Heart left ventricle (tissue), 16 donors: Measurements from ENCODE around the gene PTPRD. TPM values are rescaled to one million over a fixed set of nuclear protein-coding genes. Genes with fewer than 3 reads are reported as not detected.

Source experiments
- ATAC-seq, 4 donors: fragments of 200-7000 bp; cut with Tn5 transposase; one replicate each; pipeline ENCODE4 v1.9.1; 2020 to 2022; ENCODE audit warnings: moderate library complexity in 4 of 4, mild to moderate bottlenecking in 3 of 4, moderate number of reproducible peaks in 1 of 4
- DNase-seq, 5 donors: peaks; one replicate each; pipeline ENCODE4 v3.0.0-alpha.2; 2020
- H3K27ac ChIP-seq, 12 donors: fragments of 200-600 bp; sonication (generic) in 4 of 12; one replicate each; pipeline versions ENCODE4 v1.5.0 to v1.8.0; 2016 to 2022; ENCODE audit warnings: mild to moderate bottlenecking in 2 of 12
- H3K27me3 ChIP-seq, 9 donors: fragments of 200-600 bp; sonication (generic) in 2 of 9; one replicate each; pipeline versions ENCODE4 v1.5.1 to v1.8.0; 2016 to 2022; ENCODE audit warnings: mild to moderate bottlenecking in 3 of 9
- H3K36me3 ChIP-seq, 9 donors: fragments of 200-600 bp; sonication (generic) in 2 of 9; one replicate each; pipeline versions ENCODE4 v1.5.0 to v1.8.0; 2018 to 2022; ENCODE audit warnings: mild to moderate bottlenecking in 2 of 9
- H3K4me1 ChIP-seq, 12 donors: fragments of 200-600 bp; sonication (generic) in 4 of 12; one replicate each; pipeline versions ENCODE4 v1.5.0 to v1.8.0; 2016 to 2022; ENCODE audit warnings: mild to moderate bottlenecking in 3 of 12
- H3K4me3 ChIP-seq, 12 donors: fragments of 200-600 bp; sonication (generic) in 4 of 12; one replicate each; pipeline versions ENCODE4 v1.5.0 to v1.8.0; 2017 to 2022; ENCODE audit warnings: mild to moderate bottlenecking in 9 of 12, moderate library complexity in 4 of 12
- H3K9me3 ChIP-seq, 12 donors: fragments of 200-600 bp; sonication (generic) in 4 of 12; one replicate each; pipeline versions ENCODE4 v1.5.0 to v1.8.0; 2016 to 2022; ENCODE audit warnings: mild to moderate bottlenecking in 1 of 12
- CTCF ChIP-seq, 12 donors: fragments of 200-600 bp; sonication (generic) in 4 of 12; IDR thresholded peaks; one replicate each; pipeline versions ENCODE4 v1.5.0 to v1.8.0; 2018 to 2022; ENCODE audit warnings: antibody characterized with exemption in 12 of 12, mild to moderate bottlenecking in 5 of 12
- POLR2A ChIP-seq, 2 donors: fragments of 450-650 bp; IDR thresholded peaks; one replicate each; pipeline ENCODE4 v1.6.1; 2017; ENCODE audit warnings: antibody characterized with exemption in 2 of 2, mild to moderate bottlenecking in 2 of 2, moderate library complexity in 2 of 2
- WGBS, 4 donors: extraction: QIAGEN DNeasy Blood & Tissue Kit in 2 of 4; methylation state at CpG; one replicate each; pipeline versions ENCODE4 v1.1.5 to v1.1.7; 2013 to 2018; 5-methylcytosine and 5-hydroxymethylcytosine counted together
- intact Hi-C, 10 donors: fragments of 100-400 bp; cut with DNase I; formaldehyde crosslinking; loops; one replicate each; pipeline versions ENCODE4 v1.11.1 to v1.14.2; 2022
- polyA plus RNA-seq, 2 donors: library from polyadenylated mRNA; stranded (reverse); fragments of 200-250 nt; gene quantifications; one replicate each; pipeline ENCODE4 v1.2.3, GENCODE V29; 2013
- total RNA-seq, 9 donors: library from RNA; depleted of rRNA in 2 of 9; stranded (reverse); fragments of >200 nt in 2 of 9; fragmentation: NEBNext Ultra II Directional in 3 of 9; extraction: Animal tissue kit (Norgen Biotek cat#: 25700) in 3 of 9; gene quantifications; one replicate each; pipeline versions ENCODE4 v1.1.0 to v1.2.4, GENCODE V29; 2016 to 2023
- donor health status: ischemic (EF 13 %, LVEDD 7.1; RV severe dilation, severe dysfunction).
- donor health status: healthy with polysubstance abuse.
- donor health status: DM: no; HTN: yes; CAD: no.
- donor health status: DM: no; HTN: no; CAD: no.
- donor health status: ischemic (EF 25% LVEDD 6.9; RV normal size, moderate dysfunction).
- donor health status: ischemic (EF 25% LVEDD 5.7; RV mildly dilated, moderate dysfunction).
- donor health status: healthy.
- donor health status: DM: yes; HTN: yes; CAD: no.
- donor health status: ischemic (EF 35%, LVEDD 5.7; RV mildly dilated, moderate dysfunction).
- donor health status: nonischemic (EF 11% LVEDD 7.7; RV severe dilation, severe dysfunction).
- donor health status: DM: yes; HTN: yes; CAD: no.
- donor health status: PGD.
- donor health status: ischemic (EF 29% LVEDD 5.4; RV normal size, mild dysfunction).
- donor health status: nonischemic (EF 23%, LVEDD 6.1; RV moderate dilation, normal function).

PTPRD gene
- total and polyA plus RNA-seq, 11 donors = 1.4 to 25.3 (median 15.1) TPM

GRCh38 chr9:10009401-10009800 is 603.4 kb downstream of the PTPRD start:
- Histone ChIP-seq H3K4me3 (no peak overlapping the region), H3K27me3 (no peaks in the 10 kb centered on the region), H3K27ac (no peak overlapping the region), H3K9me3 (no peaks in the 10 kb centered on the region), H3K36me3 (no peaks in the 10 kb centered on the region), H3K4me1 (no peaks in the 10 kb centered on the region)
- intact Hi-C loops = no loop called here
- TF ChIP-seq CTCF (IDR thresholded peaks at IDR 0.05) (no peak), POLR2A (IDR thresholded peaks at IDR 0.05) (no peak)
- DNase-seq = no peak
- 79 to 93% (median 86%) methylated on average over 3 of the region's 3 CpGs for WGBS, 4 donors
- ATAC-seq = no peak

DNA sequence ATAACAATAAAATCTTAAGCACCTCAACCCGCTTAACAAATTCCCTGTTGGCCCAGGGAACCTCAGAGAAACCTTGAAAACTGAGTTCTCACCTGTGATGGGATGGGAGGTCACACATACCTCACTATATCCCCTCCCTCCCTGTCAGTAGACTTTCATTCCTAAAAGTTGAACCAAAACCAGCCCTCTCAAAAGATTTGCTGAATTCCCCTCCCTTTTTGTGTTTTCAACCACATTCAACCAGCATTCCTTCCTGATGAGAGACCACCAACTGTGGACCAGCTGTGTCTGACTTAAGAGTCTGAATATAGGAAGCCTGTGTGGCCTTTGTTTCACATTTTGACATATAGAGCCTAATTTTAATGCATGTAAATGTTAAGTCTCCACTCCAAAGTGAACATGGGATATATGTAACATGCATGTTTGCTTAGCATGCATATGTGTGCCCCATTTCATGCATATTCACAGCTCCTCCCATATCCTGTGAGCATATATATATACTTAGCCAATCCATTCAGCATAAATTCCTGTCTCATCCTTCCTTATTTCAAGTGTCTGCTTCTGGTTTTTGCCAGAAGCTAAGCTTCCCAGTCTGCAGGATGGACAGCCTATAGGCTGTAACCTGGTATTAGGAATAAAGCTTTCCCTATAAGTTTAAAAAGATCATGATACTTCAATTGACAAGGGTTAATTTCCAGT is 604.6 kb downstream of the PTPRD start:
- 0 to 76% (median 48%) methylated on average over 1 of the region's 1 CpG for WGBS, 4 donors
- Histone ChIP-seq H3K9me3 (no peaks in the 10 kb centered on the region), H3K36me3 (no peaks in the 10 kb centered on the region), H3K4me1 (no peaks in the 10 kb centered on the region), H3K4me3 (no peak overlapping the region), H3K27ac (no peak overlapping the region), H3K27me3 (no peaks in the 10 kb centered on the region)
- no peak for ATAC-seq
- intact Hi-C loops = no loop called here
- no peak for DNase-seq
- no peak for TF ChIP-seq POLR2A (IDR thresholded peaks at IDR 0.05)
- no peak for TF ChIP-seq CTCF (IDR thresholded peaks at IDR 0.05)

- 80 to 90% (median 81%) methylated on average over 5 of the region's 5 CpGs for WGBS, 4 donors
- H3K27me3 ChIP-seq = no peaks in the 10 kb centered on the region
- H3K4me1 ChIP-seq = no peaks in the 10 kb centered on the region
- H3K4me3 ChIP-seq = no peak overlapping the region
- H3K27ac ChIP-seq = no peak overlapping the region
- DNase-seq (no peak), ATAC-seq (no peak)
- intact Hi-C loops = no loop called here
- no peaks in the 10 kb centered on the region for H3K9me3 ChIP-seq
- no peaks in the 10 kb centered on the region for H3K36me3 ChIP-seq
- TF ChIP-seq POLR2A (IDR thresholded peaks at IDR 0.05) (no peak), CTCF (IDR thresholded peaks at IDR 0.05) (no peak)
These were observed 605.4 kb downstream of the PTPRD start for GRCh38 chr9:10007356-10007755.

GRCh38 chr9:10005206-10005605 is 607.6 kb downstream of the PTPRD start:
- H3K4me1 ChIP-seq = no peaks in the 10 kb centered on the region
- no peak for TF ChIP-seq CTCF (IDR thresholded peaks at IDR 0.05)
- TF ChIP-seq POLR2A (IDR thresholded peaks at IDR 0.05) = no peak
- WGBS, 4 donors = 1 to 6% (median 5%) methylated on average over 4 of the region's 4 CpGs
- no peak overlapping the region for H3K27ac ChIP-seq
- ATAC-seq (no peak), DNase-seq (no peak)
- intact Hi-C loops = no loop called here
- no peaks in the 10 kb centered on the region for H3K27me3 ChIP-seq
- no peaks in the 10 kb centered on the region for H3K9me3 ChIP-seq
- no peak overlapping the region for H3K4me3 ChIP-seq
- H3K36me3 ChIP-seq = no peaks in the 10 kb centered on the region
